ENCODE data around the gene CHD1. TPM values are rescaled to one million over a fixed set of nuclear protein-coding genes. Genes with fewer than 3 reads are reported as not detected.

The CHD1 gene
- total and polyA plus RNA-seq, 2 of the 13 experiments (the other 11 are each of a cell fraction or from before 2014, with no cell fraction given), result 22.8 to 55.9 TPM

DNA sequence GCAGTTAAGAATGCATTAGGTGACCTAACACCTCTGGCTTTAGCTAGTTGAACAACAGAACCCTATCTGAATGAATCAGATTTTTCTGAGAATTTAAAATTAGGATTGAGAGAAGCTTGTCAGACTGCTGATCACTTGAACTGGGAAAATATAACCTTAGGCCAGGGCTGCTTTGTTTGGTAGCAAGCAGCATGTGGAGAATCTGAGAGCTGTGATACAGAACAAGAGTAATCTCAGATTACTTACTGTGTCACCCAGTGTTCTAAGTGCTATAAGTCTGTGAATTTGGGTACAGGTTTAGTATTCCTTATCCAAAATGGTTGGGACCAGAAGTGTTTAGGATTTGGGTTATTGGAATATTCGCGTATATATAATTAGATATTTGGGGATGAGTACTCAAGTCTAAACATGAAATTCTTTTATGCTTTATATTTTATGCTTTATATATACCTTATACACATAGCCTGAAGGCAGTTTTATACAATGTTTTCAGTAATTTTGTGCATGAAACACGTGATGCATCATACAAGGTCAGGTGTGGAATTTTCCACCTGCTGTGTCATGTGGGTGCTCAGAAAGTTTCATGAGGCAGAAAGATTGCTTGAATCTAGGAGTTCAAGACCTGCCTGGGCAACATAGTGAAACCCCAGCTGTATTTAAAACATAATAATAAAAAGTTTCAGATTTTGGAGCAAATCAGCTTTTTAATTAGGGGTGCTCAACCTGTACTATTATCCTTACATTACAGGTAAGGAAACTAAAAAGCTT, 8.3 kb upstream of the CHD1 start:
- DNase-seq (ENCODE audit: low spot score) (no peak), FAIRE-seq (no peak), ATAC-seq (no peak)
- H3K4me3 ChIP-seq (replicated peaks in 1 of 3; ENCODE audit: insufficient read depth in 1 of 3, low read depth in 2 of 3, low read length in 3 of 3), result no peak overlapping the region
- in situ Hi-C loops (cut with HindIII; ENCODE audit: extremely low pct_ligation_motif_present, low pct_unique_long_range_greater_than_20kb), result no loop called here
- no peaks in the 10 kb centered on the region for H3K79me2 ChIP-seq (ENCODE audit: insufficient read depth, low read length)
- BruUV-seq (replicated peaks), result no TSS peak
- POLR2A ChIA-PET, result no interaction called here
- H3K4me2 ChIP-seq (ENCODE audit: low read depth, low read length), result no peak overlapping the region
- H3K27me3 ChIP-seq (ENCODE audit: control insufficient read depth in 1 of 2, insufficient read depth in 2 of 2, low read length in 2 of 2), result no peaks in the 10 kb centered on the region
- H3K9me3 ChIP-seq (ENCODE audit: low read length), result no peaks in the 10 kb centered on the region
- no peak overlapping the region for H2AFZ ChIP-seq (ENCODE audit: low read length)
- H3K27ac ChIP-seq (ENCODE audit: extremely low read length, insufficient read depth, low read length), result no peak overlapping the region
- intact Hi-C loops (cut with micrococcal nuclease; ENCODE audit: unreplicated experiment), result no loop called here
- WGBS (ENCODE audit: low lambda C conversion rate), result 94% methylated on average over 3 of the region's 3 CpGs
- CTCF ChIA-PET (ENCODE audit: low intra/inter-chr PET ratio, low total read pairs), result no interaction called here
- H3K36me3 ChIP-seq (replicated peaks in 1 of 2; ENCODE audit: control insufficient read depth in 1 of 2, insufficient read depth in 2 of 2, low read length in 2 of 2), result no peaks in the 10 kb centered on the region
- H3K9ac ChIP-seq (ENCODE audit: insufficient read depth, low read depth, low read length), result no peak overlapping the region
- peaks cover 15% of the 10 kb centered on the region for H3K4me1 ChIP-seq (ENCODE audit: insufficient read depth, low read length)
- H4K20me1 ChIP-seq (ENCODE audit: insufficient read depth, low read length), result no peaks in the 10 kb centered on the region
- TF ChIP-seq PRPF4 (IDR thresholded peaks at IDR 0.05; ENCODE audit: low read depth, low read length, poor library complexity, severe bottlenecking), result no peak
- TF ChIP-seq SP1 (IDR thresholded peaks at IDR 0.05), result no peak
- no peak for TF ChIP-seq SP1 (CRISPR knock-in tag; IDR thresholded peaks at IDR 0.05)
- TF ChIP-seq ELF3 (CRISPR knock-in tag; IDR thresholded peaks at IDR 0.05), result no peak
- TF ChIP-seq, protein P1, sequence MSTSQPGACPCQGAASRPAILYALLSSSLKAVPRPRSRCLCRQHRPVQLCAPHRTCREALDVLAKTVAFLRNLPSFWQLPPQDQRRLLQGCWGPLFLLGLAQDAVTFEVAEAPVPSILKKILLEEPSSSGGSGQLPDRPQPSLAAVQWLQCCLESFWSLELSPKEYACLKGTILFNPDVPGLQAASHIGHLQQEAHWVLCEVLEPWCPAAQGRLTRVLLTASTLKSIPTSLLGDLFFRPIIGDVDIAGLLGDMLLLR (CRISPR knock-in tag; IDR thresholded peaks at IDR 0.05), result no peak
- TF ChIP-seq, protein P2, sequence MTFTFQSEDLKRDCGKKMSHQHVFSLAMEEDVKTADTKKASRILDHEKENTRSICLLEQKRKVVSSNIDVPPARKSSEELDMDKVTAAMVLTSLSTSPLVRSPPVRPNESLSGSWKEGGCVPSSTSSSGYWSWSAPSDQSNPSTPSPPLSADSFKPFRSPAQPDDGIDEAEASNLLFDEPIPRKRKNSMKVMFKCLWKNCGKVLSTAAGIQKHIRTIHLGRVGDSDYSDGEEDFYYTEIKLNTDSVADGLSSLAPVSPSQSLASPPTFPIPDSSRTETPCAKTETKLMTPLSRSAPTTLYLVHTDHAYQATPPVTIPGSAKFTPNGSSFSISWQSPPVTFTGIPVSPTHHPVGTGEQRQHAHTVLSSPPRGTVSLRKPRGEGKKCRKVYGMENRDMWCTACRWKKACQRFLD (CRISPR knock-in tag; IDR thresholded peaks at IDR 0.05; ENCODE audit: borderline replicate concordance), result no peak
- TF ChIP-seq NFKBIZ (CRISPR knock-in tag; IDR thresholded peaks at IDR 0.05), result no peak
- TF ChIP-seq, protein P3, sequence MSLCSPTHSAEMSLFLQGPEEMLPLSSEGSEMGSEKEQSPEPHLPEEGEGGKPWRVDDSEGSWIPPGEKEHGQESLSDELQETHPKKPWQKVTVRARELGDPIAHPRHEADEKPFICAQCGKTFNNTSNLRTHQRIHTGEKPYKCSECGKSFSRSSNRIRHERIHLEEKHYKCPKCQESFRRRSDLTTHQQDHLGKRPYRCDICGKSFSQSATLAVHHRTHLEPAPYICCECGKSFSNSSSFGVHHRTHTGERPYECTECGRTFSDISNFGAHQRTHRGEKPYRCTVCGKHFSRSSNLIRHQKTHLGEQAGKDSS (CRISPR knock-in tag; IDR thresholded peaks at IDR 0.05; ENCODE audit: borderline replicate concordance, low read depth), result no peak
- TF ChIP-seq GLI4 (CRISPR knock-in tag; IDR thresholded peaks at IDR 0.05; ENCODE audit: borderline replicate concordance), result no peak
- TF ChIP-seq, protein P4, sequence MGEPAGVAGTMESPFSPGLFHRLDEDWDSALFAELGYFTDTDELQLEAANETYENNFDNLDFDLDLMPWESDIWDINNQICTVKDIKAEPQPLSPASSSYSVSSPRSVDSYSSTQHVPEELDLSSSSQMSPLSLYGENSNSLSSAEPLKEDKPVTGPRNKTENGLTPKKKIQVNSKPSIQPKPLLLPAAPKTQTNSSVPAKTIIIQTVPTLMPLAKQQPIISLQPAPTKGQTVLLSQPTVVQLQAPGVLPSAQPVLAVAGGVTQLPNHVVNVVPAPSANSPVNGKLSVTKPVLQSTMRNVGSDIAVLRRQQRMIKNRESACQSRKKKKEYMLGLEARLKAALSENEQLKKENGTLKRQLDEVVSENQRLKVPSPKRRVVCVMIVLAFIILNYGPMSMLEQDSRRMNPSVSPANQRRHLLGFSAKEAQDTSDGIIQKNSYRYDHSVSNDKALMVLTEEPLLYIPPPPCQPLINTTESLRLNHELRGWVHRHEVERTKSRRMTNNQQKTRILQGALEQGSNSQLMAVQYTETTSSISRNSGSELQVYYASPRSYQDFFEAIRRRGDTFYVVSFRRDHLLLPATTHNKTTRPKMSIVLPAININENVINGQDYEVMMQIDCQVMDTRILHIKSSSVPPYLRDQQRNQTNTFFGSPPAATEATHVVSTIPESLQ (CRISPR knock-in tag; conservative IDR thresholded peaks at IDR 0.05), result no peak
- TF ChIP-seq ZNF446 (CRISPR knock-in tag; IDR thresholded peaks at IDR 0.05), result no peak
- TF ChIP-seq ZNF709 (CRISPR knock-in tag; IDR thresholded peaks at IDR 0.05), result no peak
- TF ChIP-seq, protein P5, sequence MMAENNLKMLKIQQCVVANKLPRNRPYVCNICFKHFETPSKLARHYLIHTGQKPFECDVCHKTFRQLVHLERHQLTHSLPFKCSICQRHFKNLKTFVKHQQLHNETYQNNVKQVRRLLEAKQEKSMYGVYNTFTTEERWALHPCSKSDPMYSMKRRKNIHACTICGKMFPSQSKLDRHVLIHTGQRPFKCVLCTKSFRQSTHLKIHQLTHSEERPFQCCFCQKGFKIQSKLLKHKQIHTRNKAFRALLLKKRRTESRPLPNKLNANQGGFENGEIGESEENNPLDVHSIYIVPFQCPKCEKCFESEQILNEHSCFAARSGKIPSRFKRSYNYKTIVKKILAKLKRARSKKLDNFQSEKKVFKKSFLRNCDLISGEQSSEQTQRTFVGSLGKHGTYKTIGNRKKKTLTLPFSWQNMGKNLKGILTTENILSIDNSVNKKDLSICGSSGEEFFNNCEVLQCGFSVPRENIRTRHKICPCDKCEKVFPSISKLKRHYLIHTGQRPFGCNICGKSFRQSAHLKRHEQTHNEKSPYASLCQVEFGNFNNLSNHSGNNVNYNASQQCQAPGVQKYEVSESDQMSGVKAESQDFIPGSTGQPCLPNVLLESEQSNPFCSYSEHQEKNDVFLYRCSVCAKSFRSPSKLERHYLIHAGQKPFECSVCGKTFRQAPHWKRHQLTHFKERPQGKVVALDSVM (CRISPR knock-in tag; IDR thresholded peaks at IDR 0.05), result no peak

All from HepG2 (cell line).